GM23248 (cell line): ENCODE measurements around the gene NUDT6. TPM values are rescaled to one million over a fixed set of nuclear protein-coding genes. Genes with fewer than 3 reads are reported as not detected.

Experiments used
- DNase-seq: peaks from one replicate; pipeline ENCODE4 v3.0.0-alpha.2; 2015
- H2AFZ ChIP-seq: fragments of 200-600 bp; sonication (generic); 2 replicates; pipeline ENCODE4 v1.6.1; 2016; ENCODE audit warnings: antibody characterized with exemption
- H3F3A ChIP-seq: fragments of 200-600 bp; sonication (generic); 2 replicates; pipeline ENCODE4 v1.6.1; 2016; ENCODE audit warnings: mild to moderate bottlenecking, antibody characterized with exemption, mixed run types; ENCODE audit not compliant: insufficient read depth
- H3K27ac ChIP-seq: fragments of 200-600 bp; sonication (generic); 2 replicates; pipeline ENCODE4 v1.5.1; 2016; ENCODE audit warnings: mild to moderate bottlenecking
- H3K27me3 ChIP-seq: fragments of 200-600 bp; sonication (generic); replicated peaks from 2 replicates; pipeline ENCODE4 v1.6.1; 2016; ENCODE audit warnings: mild to moderate bottlenecking; ENCODE audit not compliant: insufficient read depth
- H3K36me3 ChIP-seq: fragments of 200-600 bp; sonication (generic); 2 replicates; pipeline ENCODE4 v1.6.1; 2016; ENCODE audit warnings: low read depth, mild to moderate bottlenecking
- H3K4me1 ChIP-seq: fragments of 200-600 bp; sonication (generic); 2 replicates; pipeline ENCODE4 v1.6.1; 2016; ENCODE audit warnings: mild to moderate bottlenecking; ENCODE audit not compliant: insufficient read depth
- H3K4me2 ChIP-seq: fragments of 200-600 bp; sonication (generic); one replicate; pipeline ENCODE4 v1.6.1; 2016; ENCODE audit warnings: mild to moderate bottlenecking; ENCODE audit not compliant: unreplicated experiment
- H3K4me3 ChIP-seq: fragments of 200-600 bp; sonication (generic); 2 replicates; pipeline ENCODE4 v1.5.1; 2016; ENCODE audit warnings: mild to moderate bottlenecking
- H3K79me2 ChIP-seq: fragments of 200-600 bp; sonication (generic); 2 replicates; pipeline ENCODE4 v1.6.1; 2016; ENCODE audit warnings: mild to moderate bottlenecking; ENCODE audit not compliant: insufficient read depth
- H3K9ac ChIP-seq: fragments of 200-600 bp; sonication (generic); 2 replicates; pipeline ENCODE4 v1.6.1; 2016; ENCODE audit warnings: mild to moderate bottlenecking
- H3K9me2 ChIP-seq: fragments of 200-600 bp; sonication (generic); 2 replicates; pipeline ENCODE4 v1.6.1; 2016; ENCODE audit warnings: mixed run types, mild to moderate bottlenecking, moderate library complexity; ENCODE audit not compliant: insufficient read depth
- H3K9me3 ChIP-seq: fragments of 200-600 bp; sonication (generic); one replicate; pipeline ENCODE4 v1.6.1; 2017; ENCODE audit warnings: low read depth
- H4K20me1 ChIP-seq: fragments of 200-600 bp; sonication (generic); 2 replicates; pipeline ENCODE4 v1.6.0; 2016; ENCODE audit not compliant: insufficient read depth
- EZH2 ChIP-seq: fragments of 200-600 bp; sonication (generic); IDR thresholded peaks from 2 replicates; pipeline ENCODE4 v1.6.1; 2018; ENCODE audit warnings: antibody characterized with exemption, mild to moderate bottlenecking; ENCODE audit not compliant: insufficient read depth, poor library complexity, severe bottlenecking
- EZH2phosphoT487 ChIP-seq: fragments of 200-600 bp; sonication (generic); IDR thresholded peaks from 2 replicates; pipeline ENCODE4 v1.6.1; 2018; ENCODE audit warnings: antibody characterized with exemption, moderate library complexity, mild to moderate bottlenecking, low read depth; ENCODE audit not compliant: insufficient read depth
- WGBS, 2 experiments: methylation state at CpG; one replicate each; pipeline ENCODE4 v1.1.6; 2015 to 2017; ENCODE audit warnings: low lambda C conversion rate in 2 of 2, low coverage in 1 of 2; ENCODE audit errors: missing lambda C conversion rate in 2 of 2; 5-methylcytosine and 5-hydroxymethylcytosine counted together
- in situ Hi-C: fragments of 300-500 bp; cut with MboI; formaldehyde crosslinking; loops from 2 replicates; pipeline ENCODE4 v1.15.0; 2020
- polyA plus RNA-seq: library from polyadenylated mRNA; unstranded; fragments of >200 nt; fragmentation: Nextera tagmentation; extraction: Ambion mirVana; gene quantifications from 2 replicates; pipeline ENCODE4 v1.2.1, GENCODE V29; 2016
- total RNA-seq: library from RNA; depleted of rRNA; stranded (reverse); fragments of >200 nt; shearing (Covaris generic); gene quantifications from 2 replicates; pipeline ENCODE4 v1.2.3, GENCODE V29; 2014

Gene NUDT6
- total and polyA plus RNA-seq, 2 experiments from 2014 or later, result 4.9 to 6.0 TPM

DNA sequence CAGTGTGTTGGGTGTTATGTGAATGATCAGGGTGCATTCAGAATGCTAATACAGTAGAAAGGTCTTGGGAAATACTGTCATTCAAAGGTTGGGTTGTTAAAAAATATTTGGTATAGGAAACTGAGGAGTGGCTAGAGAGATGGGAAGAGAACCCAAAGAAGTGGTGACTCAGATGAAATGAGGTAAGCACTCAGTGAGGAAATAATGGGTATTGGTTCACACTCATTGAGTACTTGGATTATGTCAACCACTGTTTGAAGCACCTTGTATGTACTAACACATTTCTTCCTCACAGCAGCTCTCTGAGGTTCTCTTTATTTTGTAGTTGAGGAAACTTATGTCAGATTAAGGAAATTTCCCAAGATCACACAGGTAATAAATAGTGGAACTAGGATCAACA is 40.8 kb upstream of the NUDT6 start:
- Histone ChIP-seq H2AFZ (no peak overlapping the region), H3K27me3 (no peaks in the 10 kb centered on the region), H4K20me1 (no peaks in the 10 kb centered on the region), H3K4me3 (no peak overlapping the region), H3K79me2 (no peaks in the 10 kb centered on the region), H3F3A (no peaks in the 10 kb centered on the region), H3K9me3 (no peaks in the 10 kb centered on the region), H3K27ac (no peak overlapping the region), H3K4me1 (peaks cover 10% of the 10 kb centered on the region; the same call in 1 of the 2 replicates), H3K9me2 (no peaks in the 10 kb centered on the region), H3K36me3 (no peaks in the 10 kb centered on the region), H3K9ac (no peak overlapping the region), H3K4me2 (no peak overlapping the region)
- TF ChIP-seq EZH2 (no peak), EZH2phosphoT487 (no peak)
- in situ Hi-C loops, result no loop called here
- DNase-seq, result peak; percentile 54

DNA sequence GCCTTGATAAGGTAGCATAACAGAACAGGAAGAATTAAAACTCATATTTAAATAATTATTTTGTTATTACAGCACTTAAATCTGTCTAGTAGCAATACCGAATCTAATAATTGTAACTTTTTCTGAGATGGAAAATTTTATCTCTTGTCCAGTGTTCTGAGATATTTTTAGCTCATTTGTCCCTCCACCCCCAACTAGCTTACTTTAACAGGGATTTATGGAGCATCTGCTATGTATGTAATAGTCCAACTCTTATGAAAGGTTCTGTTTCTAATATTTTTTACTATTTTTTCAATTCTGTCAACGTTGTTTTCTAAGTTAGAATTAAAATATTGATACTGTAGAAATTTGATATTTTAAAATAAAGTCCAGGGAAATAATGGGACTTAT is 38.2 kb upstream of the NUDT6 start:
- Histone ChIP-seq H3K79me2 (no peaks in the 10 kb centered on the region), H3K27me3 (no peaks in the 10 kb centered on the region), H3K4me2 (no peak overlapping the region), H2AFZ (no peak overlapping the region), H3K9me2 (no peaks in the 10 kb centered on the region), H4K20me1 (no peaks in the 10 kb centered on the region), H3K9me3 (no peaks in the 10 kb centered on the region), H3K36me3 (no peaks in the 10 kb centered on the region), H3K4me1 (0 out of 2 replicates have a peak, but pooled peaks cover 7% of the 10 kb centered on the region), H3F3A (no peaks in the 10 kb centered on the region), H3K9ac (no peak overlapping the region), H3K4me3 (no peak overlapping the region), H3K27ac (no peak overlapping the region)
- no peak for DNase-seq
- WGBS, 2 experiments, result 9 to 21% methylated on average over 2 of the region's 2 CpGs
- no peak for TF ChIP-seq EZH2
- no peak for TF ChIP-seq EZH2phosphoT487
- in situ Hi-C loops, result no loop called here

GRCh38 chr4:122959981-122960610 is 37.7 kb upstream of the NUDT6 start:
- DNase-seq, result no peak
- H3F3A ChIP-seq, result no peaks in the 10 kb centered on the region
- in situ Hi-C loops, result no loop called here
- 80 to 83% methylated on average over 3 of the region's 3 CpGs for WGBS, 2 experiments
- TF ChIP-seq EZH2phosphoT487, result no peak
- no peak for TF ChIP-seq EZH2
- no peaks in the 10 kb centered on the region for H4K20me1 ChIP-seq
- no peaks in the 10 kb centered on the region for H3K79me2 ChIP-seq
- no peak overlapping the region for H3K4me3 ChIP-seq
- H3K9ac ChIP-seq, result no peak overlapping the region
- H3K9me2 ChIP-seq, result no peaks in the 10 kb centered on the region
- H3K4me2 ChIP-seq, result no peak overlapping the region
- H3K9me3 ChIP-seq, result no peaks in the 10 kb centered on the region
- H3K27me3 ChIP-seq, result no peaks in the 10 kb centered on the region
- no peaks in the 10 kb centered on the region for H3K36me3 ChIP-seq
- H3K27ac ChIP-seq, result no peak overlapping the region
- H3K4me1 ChIP-seq, result 0 out of 2 replicates have a peak, but pooled peaks cover 7% of the 10 kb centered on the region
- H2AFZ ChIP-seq, result no peak overlapping the region

- in situ Hi-C loops, result no loop called here
- WGBS, 2 experiments, result 83 to 86% methylated on average over 3 of the region's 3 CpGs
- TF ChIP-seq EZH2phosphoT487, result no peak
- TF ChIP-seq EZH2, result no peak
- H3K9me3 ChIP-seq, result no peaks in the 10 kb centered on the region
- H3K27me3 ChIP-seq, result no peaks in the 10 kb centered on the region
- H3K79me2 ChIP-seq, result no peaks in the 10 kb centered on the region
- no peaks in the 10 kb centered on the region for H3K36me3 ChIP-seq
- no peaks in the 10 kb centered on the region for H4K20me1 ChIP-seq
- no peak overlapping the region for H3K9ac ChIP-seq
- DNase-seq, result no peak
- H3K4me3 ChIP-seq, result no peak overlapping the region
- 0 out of 2 replicates have a peak, but pooled peaks cover 7% of the 10 kb centered on the region for H3K4me1 ChIP-seq
- no peak overlapping the region for H3K27ac ChIP-seq
- no peak overlapping the region for H2AFZ ChIP-seq
- no peaks in the 10 kb centered on the region for H3F3A ChIP-seq
- H3K9me2 ChIP-seq, result no peaks in the 10 kb centered on the region
- H3K4me2 ChIP-seq, result no peak overlapping the region
Measured at GRCh38 chr4:122959441-122959840, 37.0 kb upstream of the NUDT6 start.
